ENCODE measurements around the gene NRG2.

NRG2 gene

DNA sequence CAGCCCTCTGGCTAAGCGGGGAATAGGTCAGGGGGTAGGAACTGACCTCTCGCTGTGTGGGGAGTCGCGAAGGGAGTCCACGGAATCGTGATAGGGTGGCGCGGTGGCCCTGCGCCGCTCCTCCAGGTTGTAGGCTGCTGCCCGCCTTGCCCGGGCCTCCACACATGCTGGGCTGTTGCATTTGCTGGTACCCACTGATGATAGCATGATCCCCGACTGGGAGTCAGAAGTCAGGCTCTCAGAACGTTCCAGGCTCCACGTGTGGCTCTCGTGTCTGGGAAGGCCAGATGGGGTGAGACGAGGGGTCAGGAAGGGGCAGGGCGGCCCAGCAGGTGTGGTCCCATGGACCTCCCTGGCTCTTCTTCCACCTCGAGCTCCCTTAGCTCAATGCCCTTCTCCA, 191.5 kb downstream of the NRG2 start:
- DNase-seq = no peak

DNA sequence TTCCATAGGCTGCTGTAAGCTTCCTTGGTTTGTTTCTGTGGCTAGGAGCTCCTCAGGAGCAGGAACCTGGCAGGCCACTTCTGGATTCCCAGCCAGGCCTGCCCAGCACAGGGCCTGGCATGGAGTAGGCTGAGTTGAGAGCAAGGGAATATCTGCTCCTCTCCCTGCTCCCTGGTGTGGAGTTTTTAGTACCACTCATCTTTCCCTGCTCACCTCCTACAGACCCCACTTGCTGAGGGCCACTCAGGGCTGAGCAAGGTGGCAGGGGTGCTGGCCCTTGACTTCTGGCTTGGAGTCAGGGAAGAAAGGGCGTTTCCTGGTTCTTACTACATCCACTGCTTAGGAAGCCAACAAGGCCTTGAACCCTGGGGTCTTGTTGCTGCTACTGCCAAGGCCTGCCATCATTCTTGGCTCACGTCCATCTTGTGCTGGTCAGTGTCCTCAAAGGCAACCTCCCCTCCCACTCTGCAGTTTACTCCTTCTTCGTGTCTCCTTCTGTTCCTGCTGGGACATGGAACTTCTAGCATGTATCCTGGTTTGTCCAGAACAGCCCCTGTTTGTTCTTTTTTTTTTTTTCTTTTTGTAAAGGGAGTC, 192.6 kb downstream of the NRG2 start:
- DNase-seq = no peak

DNA sequence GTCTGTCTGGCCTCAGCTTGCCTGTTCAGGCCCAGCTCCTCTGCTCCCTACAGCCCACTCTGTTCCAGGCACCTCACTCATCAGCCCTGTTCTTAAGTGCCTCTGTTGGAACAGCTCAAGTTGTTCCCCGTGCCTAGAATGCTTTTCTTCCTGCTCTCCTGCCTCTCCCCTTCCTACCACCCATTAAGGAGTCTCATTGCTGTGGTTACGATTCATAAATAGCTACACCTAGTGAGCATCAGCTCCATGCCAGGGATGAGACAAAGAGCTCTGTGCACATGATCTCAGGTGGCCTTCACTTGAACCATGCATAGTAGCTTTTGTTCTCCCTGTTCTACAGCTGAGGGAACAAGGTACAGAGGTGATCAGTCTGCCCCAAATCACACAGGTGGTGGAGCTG, 193.2 kb downstream of the NRG2 start:
- DNase-seq = no peak

DNA sequence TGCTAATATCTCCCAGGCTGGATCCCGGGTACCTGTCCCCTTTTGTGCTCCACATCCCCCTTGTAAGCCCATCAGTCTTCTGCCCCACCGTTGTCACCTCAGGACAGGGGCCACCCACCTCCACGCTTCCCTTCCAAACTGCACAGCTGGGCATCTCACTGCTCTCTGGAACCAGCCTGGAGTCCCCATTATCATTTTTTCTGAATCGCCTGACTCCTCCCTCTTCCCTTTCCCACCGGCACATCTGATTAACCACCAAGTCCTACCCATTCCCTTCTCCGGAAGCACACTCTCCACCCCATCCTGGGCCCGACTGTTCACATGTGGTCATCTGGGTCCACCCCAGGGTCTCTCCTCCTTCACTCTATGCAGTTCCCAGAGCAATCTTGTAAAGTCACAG, 193.6 kb downstream of the NRG2 start:
- DNase-seq = no peak

- no peak for DNase-seq
Measured at GRCh38 chr5:139848508-139849100, 194.5 kb downstream of the NRG2 start.

- DNase-seq = no peak
Measured at GRCh38 chr5:139847790-139848507, 195.2 kb downstream of the NRG2 start.

DNA sequence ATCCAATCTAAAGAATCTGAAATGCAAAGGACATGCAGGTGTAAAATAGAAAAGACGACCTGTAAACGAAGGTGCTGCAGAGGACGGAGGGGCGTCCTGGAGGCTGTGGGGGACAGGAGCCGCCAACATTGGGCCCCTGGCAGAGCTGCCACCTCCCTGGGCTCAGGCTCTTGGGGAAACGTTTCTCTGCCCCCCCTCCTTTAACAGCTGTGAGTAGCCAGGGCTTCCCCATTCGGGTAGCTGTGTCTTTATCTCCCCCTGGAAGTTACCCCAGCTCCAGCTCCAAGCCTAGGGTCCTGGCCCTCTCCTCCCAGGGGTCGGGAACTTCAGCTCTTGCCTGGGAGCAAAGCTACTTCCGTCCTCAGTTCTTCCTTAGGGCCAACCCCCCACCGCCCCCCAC, 196.0 kb downstream of the NRG2 start:
- no peak for DNase-seq

DNA sequence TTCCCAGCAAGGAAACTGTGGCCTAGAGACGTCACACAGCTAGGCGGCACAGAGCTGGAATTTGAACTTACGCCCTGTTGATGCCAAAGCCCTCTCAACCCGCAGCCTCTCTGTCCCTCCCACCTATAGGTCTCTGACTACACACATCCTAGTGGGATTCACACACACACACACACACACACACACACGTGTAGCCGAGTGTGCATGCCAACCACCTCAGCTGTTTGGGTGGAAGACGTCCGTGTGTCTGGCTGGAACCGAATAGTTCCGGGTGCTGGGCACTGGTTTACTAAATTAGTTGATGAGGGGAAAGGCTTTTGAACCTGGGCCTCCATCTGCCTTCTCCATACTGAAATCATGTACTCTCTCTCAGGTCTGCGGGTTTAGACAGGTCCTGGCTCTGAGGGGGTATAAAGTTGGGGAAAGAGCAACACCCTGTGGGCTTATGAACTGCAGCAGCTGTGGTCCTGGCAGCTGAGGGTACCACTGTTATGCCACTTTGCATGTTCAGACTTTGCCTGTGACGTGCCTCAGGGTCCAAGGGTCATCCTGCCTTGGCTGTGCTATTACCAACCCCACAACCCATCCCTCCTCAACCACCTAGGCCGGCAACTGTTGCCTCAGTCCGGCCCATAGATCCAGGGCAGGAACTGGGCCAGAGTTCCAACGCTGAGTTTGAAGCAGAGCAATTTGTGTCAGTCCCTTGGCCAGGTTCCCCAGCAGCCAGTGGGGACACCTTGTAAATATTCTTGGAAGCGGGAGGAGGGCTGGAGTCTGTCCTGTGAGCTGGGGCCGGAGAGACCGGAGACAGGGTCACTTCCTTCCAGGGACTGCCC, 197.0 kb downstream of the NRG2 start:
- no peak for DNase-seq

- DNase-seq = no peak
Measured at GRCh38 chr5:139844472-139845145, 198.5 kb downstream of the NRG2 start.

DNA sequence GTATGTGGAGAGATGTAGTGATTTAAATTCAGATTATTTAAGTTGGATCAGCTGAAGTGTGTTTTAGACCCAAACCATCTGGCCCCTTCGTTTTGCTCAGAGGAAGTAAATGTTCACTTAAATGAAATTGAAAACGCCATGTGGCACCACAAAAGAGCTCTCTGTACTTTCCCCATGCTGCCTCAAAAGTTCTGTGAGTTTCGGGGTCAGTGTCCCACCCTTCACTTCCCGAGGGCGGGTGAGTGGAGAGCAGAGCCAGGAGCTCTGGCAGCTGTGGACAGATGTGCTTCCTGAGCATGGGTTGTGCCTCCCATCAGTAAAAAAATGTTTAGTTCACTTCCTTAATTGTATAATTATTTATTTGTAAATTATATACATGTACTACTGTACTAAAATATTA, 199.1 kb downstream of the NRG2 start:
- DNase-seq = no peak

DNA sequence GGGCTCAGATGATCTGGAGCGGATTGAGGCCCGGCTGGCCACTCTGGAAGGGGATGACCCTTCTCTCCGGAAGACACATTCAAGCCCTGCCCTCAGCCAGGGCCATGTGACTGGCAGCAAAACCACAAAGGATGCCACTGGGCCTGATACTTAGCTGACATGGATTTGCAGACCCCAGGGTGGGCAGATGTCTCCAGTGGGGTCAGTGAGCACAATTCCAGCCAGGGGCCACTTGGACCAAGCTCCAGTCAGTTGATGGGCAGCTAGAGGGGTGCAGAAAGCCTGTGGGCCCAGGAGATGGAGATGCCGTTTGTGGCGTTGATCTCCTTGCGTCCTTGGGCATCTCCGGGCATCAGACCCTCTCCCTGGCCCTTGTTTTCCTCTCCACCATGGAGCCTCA, 200.8 kb downstream of the NRG2 start:
- no peak for DNase-seq

DNA sequence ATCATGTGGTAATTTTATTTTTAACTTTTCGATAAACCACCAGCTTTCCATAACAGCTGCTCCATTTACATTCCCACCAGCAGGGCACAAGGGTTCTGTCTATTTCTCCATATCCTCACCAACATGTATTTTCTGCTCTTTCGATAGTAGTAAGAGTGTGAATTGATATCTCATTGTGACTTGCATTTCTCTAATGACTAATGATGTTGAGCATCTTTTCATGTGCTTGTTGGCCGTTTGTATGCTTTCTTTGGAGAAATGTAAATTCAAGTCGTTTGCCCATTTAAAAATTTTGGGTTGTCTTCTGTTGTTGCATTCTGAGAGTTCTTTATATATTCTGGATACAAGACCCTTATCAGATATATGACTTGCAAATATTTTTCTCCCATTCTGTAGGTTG, 201.6 kb downstream of the NRG2 start:
- no peak for DNase-seq

DNA sequence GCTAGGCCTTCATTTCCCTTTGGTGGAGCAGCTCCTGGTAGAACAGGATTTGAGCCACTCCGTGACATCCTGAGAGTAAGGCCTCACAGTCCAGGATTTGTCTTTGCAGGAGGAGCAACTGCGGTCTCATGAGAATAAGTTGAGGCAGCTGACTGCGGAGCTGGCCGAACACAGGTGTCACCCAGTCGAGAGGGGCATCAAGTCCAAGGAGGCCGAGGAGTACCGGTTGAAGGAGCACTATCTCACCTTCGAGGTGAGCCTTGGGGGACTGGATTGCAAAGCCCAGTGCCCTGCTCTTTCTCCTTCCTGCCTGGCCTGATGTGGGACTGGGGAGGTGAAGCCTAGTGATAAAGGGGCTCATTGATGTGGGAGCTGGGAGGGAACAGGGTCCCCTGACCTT, 203.2 kb downstream of the NRG2 start:
- no peak for DNase-seq

GRCh38 chr5:139839232-139839815, 203.8 kb downstream of the NRG2 start:
- no peak for DNase-seq

- DNase-seq = no peak
Measured at GRCh38 chr5:139838381-139839197, 204.5 kb downstream of the NRG2 start.

DNA sequence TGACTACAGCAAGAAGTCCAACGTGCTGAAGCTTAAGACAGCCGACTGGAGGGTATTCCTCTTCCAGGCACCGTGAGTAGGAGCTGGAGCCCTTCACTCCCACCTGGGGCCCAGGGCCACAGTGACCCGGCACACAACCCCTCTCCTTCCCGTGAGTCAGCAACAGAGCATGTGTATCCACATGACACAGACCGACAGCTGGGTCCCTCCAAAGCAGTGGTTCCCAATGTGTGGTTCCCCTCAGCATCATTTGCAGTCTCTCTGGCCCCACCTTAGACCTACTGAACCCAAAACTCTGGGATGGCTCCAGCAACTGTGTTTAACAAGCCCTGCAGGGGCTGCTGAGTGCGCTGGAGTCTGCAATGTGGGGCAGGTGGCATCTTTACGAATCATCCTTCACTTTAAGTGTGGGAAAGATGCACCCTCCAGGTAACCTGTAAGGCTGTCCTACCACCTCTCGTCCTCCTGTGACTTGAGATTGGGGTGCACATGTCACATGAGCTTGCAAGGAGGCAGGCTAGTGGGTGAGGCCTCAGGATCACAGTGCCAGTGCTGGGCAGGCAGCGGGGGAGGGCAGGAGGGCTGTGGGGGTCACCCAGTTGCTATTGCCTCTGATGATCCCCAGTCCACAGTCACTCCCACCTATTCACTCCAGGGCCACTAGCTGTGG, 205.3 kb downstream of the NRG2 start:
- no peak for DNase-seq

DNA sequence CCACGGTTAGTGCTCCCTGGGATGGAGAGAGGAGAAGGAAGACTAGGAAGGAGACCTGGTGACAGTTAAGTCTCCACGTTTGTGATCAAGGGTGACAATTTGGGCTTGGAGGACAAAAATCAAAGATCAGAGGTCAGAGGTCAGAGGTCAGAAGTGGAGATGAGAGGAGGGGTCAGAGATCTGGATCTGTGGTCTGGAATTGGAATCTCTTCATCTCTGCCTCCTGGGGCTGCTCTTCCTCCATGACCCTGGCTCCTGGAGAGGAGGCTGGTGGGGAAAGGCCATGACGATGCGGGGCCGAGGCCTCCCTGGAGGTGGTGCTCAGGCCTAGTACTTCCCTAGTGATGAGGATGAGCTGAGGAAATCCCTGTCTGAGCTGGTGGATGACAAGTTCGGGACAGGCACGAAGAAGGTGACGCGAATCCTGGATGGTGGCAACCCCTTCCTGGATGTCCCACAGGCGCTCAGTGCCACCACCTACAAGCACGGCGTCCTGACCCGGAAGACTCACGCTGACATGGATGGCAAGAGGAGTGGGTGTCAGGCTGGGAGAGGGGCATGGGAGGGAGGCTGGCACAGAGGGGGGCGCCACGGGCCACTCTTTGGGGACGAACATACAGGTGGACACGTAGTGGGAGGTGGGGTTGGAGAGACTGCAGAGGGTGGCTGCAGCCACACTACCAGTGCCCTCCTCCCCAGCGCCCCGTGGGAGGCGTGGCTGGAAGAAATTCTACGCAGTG, 206.5 kb downstream of the NRG2 start:
- DNase-seq = no peak

DNA sequence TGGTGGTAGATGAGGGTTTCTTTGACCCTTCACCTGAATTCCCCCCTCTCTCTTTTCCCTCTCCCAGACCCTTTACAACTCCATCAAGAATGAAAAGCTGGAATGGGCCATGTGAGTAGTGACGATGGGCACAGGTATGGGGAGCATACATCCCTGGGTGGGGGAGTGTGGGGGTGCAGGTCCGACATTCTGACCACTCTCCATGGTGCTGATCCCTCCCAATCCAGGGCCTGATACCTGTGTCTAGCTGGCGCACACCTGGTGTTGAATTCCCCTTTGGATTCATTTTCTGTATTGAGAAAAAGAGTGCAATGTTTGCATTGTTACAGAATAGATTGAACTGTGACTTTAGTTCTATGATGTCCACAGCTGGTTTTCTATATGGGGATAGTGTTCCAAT, 207.4 kb downstream of the NRG2 start:
- DNase-seq = no peak

DNA sequence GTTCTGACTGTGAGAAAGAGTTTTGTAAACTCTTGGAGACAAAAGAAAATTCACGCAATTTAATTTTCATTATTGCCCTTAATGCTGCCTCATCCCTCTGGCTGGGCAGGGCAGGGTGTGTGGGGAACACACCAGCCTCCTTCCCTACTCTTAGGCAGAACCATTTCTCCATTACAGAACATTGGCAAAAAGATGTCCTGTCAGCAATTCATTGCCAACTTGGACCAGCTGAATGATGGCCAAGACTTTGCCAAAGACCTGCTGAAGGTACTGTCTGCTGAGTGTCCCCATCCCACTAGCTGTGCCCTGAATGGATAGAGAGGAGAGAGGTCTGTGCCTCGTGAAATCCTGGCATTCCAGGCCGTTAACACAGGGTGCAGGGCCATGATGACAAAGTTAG, 209.6 kb downstream of the NRG2 start:
- DNase-seq = no peak

DNA sequence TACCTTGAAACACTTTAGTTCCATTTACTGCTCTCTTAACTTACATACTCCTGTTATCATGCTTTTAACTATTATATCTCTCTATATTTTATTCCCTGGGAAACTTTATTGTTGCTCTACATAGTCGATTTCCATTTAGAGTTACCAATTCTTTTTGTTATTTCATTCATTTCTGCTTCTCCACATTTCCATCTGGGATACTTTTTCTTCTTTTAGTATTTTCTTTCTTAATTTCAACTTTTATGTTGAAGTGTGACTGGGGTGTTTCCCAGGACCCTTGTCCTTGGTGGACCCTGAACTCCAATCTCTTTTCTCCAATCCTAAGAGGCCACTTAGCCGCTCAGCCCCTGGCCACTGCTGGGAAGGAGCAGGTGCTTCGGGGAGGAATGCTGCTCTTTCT, 211.5 kb downstream of the NRG2 start:
- no peak for DNase-seq

DNA sequence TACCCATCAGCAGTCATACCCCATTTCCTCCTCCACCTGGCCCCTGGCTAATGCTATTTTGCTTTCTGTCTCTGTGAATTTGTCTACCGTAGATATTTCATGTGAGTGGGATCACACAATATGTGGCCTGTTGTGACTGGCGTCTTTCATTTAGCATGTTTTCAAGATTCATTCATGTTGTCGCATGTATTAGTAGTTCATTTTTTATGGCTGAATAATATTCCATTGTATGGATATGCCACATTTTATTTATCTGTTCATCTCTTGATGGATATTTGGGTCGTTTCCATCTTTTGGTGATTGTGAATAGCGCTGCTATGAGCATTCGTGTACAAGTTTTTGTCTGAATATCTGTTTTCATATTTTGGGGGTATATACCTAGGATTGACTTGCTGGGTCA, 213.6 kb downstream of the NRG2 start:
- DNase-seq = no peak

Data from SIG-M5 (cell line).